HG02610 (cell line): Measurements from ENCODE around the gene MTERF2.
A peak's percentile ranks its signal among the peaks of the same experiment; 100 is the strongest.

Source experiments
- ATAC-seq: cut with Tn5 transposase; IDR thresholded peaks from one replicate; pipeline ENCODE4 v1.9.1; 2021; ENCODE audit warnings: mild to moderate bottlenecking, moderate library complexity; ENCODE audit not compliant: unreplicated experiment

Gene MTERF2

DNA sequence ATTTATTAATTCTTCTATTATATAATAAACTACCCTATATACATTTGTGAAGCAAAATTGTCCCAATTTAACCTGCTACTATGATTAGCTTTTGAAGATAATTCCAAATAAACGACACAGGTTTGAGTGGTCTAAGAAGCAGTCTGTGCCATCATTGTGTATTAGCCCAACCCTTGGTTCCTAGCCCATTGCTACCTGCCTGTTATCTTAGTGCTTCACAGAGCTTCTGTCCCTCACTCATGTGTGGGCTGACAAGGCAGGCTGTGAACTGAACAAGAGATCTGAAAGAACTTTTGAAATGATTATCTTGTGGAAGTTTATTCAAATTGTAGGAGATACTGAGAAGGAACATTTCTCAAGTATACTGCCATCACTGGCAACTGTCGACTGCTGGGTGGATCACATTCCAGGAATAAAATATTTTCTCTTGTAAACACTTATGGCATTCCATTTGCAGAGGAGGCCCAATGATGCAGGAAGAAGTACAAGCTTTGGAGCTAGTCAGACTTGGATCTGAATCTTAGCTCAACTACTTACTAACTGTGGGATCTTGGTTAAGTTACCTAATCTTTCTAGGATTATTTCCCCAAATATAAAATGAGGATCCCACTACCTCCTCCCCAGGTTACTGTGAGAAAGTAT lies 7.8 kb upstream of the MTERF2 start:
- no peak for ATAC-seq

- no peak for ATAC-seq
Measured at GRCh38 chr12:106987846-106988245, 900 bp upstream of the MTERF2 start.

- no peak for ATAC-seq
Measured at GRCh38 chr12:106986135-106986534, 811 bp downstream of the MTERF2 start.

- ATAC-seq, result no peak
Measured at GRCh38 chr12:106985479-106985878, 1.5 kb downstream of the MTERF2 start.

DNA sequence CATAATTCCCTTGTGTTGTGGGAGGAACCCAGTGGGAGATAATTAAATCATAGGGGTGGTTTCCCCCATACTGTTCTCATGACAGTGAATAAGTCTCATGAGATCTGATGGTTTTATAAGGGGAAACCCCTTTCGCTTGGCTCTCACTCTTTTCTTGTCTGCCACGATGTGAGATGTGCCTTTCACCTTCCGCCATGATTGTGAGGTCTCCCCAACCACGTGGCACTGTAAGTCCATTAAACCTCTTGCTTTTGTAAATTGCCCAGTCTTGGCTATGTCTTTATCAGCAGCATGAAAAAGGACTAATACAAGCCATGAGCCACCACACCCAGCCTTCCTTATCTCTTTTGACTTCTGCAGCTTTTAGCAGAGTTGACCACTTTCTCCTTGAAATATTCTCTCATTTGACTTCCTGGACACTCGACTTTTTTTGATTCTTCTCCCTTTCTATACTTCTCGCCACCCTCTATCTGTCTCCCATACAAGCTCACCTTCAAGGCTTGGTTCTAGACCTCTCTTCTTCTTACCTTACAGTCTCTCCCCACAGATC lies 2.3 kb downstream of the MTERF2 start:
- no peak for ATAC-seq

- no peak for ATAC-seq
Measured at GRCh38 chr12:106982229-106982628, 4.7 kb downstream of the MTERF2 start.

DNA sequence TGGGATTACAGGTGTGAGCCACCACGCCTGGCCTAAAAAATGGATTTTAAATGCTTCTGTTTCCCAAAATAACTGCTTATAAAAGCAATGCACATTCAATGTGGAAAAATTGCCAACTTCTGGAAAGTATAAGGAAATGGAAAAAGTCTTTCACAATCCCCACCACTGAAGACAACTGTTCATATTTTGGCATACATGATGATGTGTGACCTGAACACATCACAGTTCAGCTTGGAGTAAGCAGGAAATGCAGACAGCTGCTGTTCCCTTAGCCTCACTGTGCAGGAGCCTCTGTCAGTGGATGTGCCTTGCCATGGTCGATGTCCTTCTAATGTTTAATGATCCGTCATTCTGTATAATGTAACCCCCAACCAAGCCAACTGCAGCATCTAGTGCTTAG lies 5.2 kb downstream of the MTERF2 start:
- no peak for ATAC-seq

DNA sequence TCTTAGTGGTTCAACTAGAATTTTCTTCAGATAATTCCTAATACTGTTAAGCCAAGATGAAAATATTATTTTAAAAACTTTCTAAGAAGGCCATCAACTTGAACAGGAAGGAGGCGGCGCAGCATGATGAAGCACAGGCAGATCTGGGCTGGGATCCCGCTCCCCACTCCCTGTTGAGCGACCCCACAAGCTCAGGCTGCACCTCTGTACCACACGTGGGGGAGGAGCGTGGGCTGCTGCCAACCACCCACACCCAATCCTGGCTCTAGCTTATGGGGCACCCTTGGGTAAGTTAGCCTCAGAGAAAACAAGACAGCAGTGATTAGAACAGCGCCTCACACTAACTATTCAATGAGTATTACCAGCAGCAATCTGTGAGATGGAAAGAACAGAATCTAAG lies 6.0 kb downstream of the MTERF2 start:
- ATAC-seq, result no peak

DNA sequence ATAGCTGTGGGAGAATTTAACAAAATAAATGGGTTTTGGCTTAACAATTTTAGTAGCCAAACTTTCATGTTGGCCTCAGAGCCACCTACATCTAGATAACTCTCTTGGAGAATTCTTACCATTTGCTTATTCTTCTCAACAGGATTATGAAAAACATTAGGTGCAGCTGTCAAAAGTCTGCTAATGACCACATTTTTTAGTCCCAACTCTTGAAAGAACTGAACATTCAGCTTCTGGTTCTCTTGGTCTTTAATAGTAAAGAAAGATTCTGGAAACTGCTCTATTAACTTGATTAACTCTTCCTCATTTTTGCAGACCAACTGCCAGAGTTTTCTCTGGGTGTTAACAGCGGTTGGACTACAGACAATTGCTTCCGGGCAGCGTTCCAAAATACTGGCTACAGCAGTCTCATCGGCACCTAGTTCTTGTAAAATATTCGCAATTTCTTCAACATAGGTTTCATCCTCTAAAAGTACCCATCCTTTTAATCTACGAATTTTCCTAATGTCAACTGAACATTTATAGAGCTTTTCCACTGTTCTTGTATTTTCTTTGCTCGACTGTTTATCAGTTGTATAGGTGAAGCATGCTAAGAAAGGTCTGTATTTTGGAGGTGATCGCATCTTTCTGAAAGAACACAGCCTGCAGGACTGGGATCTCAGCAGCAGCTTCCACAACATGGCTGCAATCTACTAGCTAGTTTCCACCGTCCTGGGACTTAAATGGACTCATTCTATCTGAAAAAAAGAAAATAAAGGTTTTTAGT lies 8.7 kb downstream of the MTERF2 start:
- ATAC-seq, result no peak

GRCh38 chr12:106976668-106977067 lies 10.3 kb downstream of the MTERF2 start:
- no peak for ATAC-seq

GRCh38 chr12:106975993-106976658 lies 10.8 kb downstream of the MTERF2 start:
- ATAC-seq, result no peak

DNA sequence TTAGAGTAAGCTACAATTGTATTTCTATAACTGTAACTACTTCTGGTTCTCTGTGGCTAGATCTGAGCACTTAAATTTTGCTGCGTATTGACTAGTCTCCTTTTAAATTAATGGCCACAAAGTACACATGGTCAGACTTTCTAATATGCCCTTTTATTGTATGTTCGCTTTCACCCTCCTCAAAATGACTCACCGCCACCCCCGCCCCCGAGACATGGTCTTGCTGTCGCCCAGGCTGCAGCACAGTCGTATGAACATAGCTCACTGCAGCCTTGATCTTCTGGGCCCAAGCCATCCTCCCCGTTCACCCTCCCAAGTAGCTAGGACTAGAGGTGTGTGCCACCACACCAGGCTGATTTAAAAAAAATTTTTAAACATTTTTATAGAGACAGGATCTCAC lies 11.8 kb downstream of the MTERF2 start:
- no peak for ATAC-seq

DNA sequence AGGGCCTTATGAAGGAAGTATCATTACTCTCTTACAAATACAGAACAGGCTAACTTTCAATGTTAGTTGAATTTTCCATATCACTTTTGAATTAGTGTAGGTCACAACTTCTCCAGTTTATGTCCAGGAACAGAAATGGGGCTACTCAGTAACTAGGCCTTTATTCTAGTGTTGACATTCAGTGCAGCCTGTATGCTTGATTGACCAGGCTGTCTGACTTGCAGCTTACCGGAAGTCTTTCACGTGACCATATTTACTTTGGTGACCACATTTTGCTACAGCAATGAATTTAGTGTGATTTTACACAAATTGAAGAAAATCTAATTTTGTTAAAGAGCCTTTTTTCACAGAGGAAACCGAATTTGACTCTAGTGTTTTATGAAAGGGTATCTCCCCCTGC lies 12.4 kb downstream of the MTERF2 start:
- peak; percentile 59 for ATAC-seq

DNA sequence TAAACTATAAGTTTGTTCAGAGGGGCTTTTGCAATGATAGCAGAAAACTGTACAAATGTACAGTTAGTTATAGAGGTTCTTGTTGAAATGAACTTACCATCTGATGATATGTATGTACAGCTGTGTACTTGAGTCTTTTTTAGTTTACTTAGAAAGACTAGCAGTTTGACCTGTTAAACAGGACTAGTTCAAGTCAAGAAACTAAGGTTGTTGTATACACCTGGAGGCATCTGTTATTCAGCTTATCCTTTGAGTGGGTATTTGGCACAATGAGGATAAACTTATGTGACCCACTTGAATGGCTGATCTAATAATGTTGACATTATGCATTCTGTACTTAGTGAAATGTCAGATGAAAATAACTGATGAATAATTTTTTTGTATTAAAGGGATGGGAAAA lies 13.4 kb downstream of the MTERF2 start:
- ATAC-seq, result no peak

GRCh38 chr12:106971065-106971464 lies 15.9 kb downstream of the MTERF2 start:
- no peak for ATAC-seq

GRCh38 chr12:106964526-106964925 lies 22.4 kb downstream of the MTERF2 start:
- no peak for ATAC-seq

DNA sequence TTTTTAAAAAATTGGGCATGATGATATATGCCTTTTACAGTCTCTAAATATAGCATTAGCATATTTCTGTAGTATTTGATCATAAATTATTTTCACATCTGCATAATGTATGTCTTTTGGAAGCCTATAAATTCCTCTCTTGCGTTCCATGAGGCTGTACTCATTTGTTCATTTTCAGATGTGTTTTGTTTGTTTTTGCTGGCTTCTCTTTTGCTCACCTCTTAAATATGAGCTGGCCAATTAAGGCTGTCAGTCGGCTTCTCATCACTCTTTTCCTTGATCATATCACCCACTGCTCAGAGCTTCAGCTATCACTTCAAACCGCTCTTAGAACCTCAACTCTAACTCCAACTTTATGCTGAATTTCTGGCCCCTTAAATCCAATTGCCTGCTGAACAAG lies 24.7 kb downstream of the MTERF2 start:
- ATAC-seq, result no peak

DNA sequence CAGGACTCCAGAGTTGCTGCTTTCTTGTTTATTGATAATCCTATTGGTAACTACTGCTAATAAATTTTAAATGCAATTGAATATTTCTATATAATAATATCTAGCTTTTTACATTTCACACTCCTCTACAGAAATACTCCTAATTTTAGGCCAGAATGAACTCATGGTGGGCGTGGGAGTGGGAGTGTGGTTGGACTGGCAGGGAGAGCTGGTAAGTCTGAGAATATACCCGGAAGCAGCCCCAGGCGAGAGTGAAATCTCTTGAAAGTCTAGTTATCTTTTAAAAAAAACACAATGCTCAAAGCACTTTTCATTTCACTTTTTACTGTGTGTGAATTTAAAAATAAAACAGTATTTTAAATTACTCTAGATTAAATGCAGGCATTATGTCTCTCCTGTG lies 26.5 kb downstream of the MTERF2 start:
- ATAC-seq, result no peak

DNA sequence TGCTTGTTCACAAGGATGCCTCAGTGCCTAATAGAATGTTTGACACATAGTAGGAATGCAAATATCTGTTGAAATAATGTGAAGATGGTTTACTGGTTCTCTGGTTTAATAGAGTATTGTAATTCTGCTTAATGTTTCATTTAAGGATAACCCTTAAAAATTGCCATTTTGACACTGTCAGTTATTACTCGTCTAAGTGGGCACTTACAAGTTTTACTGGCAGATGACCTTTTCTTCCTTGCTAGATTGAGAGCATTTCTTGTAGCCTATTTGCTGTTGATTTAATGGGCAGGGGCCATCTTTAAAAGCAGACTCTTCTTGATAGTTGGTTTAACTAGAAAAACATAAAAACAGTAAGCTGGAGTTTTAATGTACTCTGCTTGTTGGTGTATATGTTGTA lies 29.4 kb downstream of the MTERF2 start:
- ATAC-seq, result no peak

- peak; percentile 26 for ATAC-seq
Measured at GRCh38 chr12:106956048-106956578, 30.8 kb downstream of the MTERF2 start.

- ATAC-seq, result peak; percentile 81
Measured at GRCh38 chr12:106955377-106956047, 31.4 kb downstream of the MTERF2 start, which contains the start of gene TMEM263. Gene TMEM263, plus strand, starts transcription at chr12:106955907. Its CDS starts 11,210 bp downstream, at chr12:106967117.
